Astrocyte of the spinal cord (primary cell): ENCODE measurements around the gene EEF1AKMT1.

ENCODE experiments used
- DNase-seq: peaks from one replicate; pipeline ENCODE4 v3.0.0; 2011; ENCODE audit warnings: low read depth, low spot score
- H3K4me3 ChIP-seq: 2 replicates; pipeline ENCODE4 v1.5.1; 2011; ENCODE audit warnings: low read depth, mild to moderate bottlenecking, low read length, moderate library complexity
- CTCF ChIP-seq: IDR thresholded peaks from 2 replicates; pipeline ENCODE4 v1.5.1; 2012; ENCODE audit warnings: low read depth, mild to moderate bottlenecking, low read length, inconsistent platforms
- in situ Hi-C: cut with HindIII; loops from 2 replicates; pipeline ENCODE4 v1.10.0; 2017; ENCODE audit warnings: low sequenced_read_pairs

The EEF1AKMT1 gene, protein sequence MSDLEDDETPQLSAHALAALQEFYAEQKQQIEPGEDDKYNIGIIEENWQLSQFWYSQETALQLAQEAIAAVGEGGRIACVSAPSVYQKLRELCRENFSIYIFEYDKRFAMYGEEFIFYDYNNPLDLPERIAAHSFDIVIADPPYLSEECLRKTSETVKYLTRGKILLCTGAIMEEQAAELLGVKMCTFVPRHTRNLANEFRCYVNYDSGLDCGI

GRCh38 chr13:20773194-20774080 lies at the start of gene EEF1AKMT1:
Gene EEF1AKMT1 (minus strand): TSS chr13:20773961. CDS start chr13:20757598, 16,363 bp downstream.
- no peak for TF ChIP-seq CTCF
- in situ Hi-C loops = no loop called here
- peak; percentile 92 for DNase-seq
- peak within 1 kb of the TSS; percentile 55 for H3K4me3 ChIP-seq

DNA sequence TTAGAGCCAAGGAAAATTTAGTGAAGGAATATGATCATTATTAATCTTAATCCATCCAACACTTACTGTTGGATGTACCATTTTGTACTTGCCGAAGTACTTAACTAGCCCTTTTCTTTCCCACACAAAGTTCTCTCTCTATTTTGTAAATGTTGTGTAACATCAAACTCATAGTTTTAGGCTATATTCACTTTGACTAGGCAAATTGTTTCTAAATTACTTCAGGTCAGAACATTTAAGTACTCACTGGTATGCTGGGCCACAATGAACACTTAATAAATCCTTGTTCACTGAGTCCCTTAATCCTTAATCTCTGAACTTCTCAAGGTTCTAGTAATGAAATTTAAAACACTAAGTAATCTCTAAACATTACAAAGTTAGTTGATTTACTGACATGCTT lies 49.3 kb upstream of the EEF1AKMT1 start:
- no peak overlapping the region for H3K4me3 ChIP-seq
- DNase-seq = no peak
- no peak for TF ChIP-seq CTCF
- in situ Hi-C loops = no loop called here

- no peak for TF ChIP-seq CTCF
- in situ Hi-C loops = no loop called here
- DNase-seq = no peak
- H3K4me3 ChIP-seq = no peak overlapping the region
These were observed 48.6 kb upstream of the EEF1AKMT1 start for GRCh38 chr13:20822406-20822805.

DNA sequence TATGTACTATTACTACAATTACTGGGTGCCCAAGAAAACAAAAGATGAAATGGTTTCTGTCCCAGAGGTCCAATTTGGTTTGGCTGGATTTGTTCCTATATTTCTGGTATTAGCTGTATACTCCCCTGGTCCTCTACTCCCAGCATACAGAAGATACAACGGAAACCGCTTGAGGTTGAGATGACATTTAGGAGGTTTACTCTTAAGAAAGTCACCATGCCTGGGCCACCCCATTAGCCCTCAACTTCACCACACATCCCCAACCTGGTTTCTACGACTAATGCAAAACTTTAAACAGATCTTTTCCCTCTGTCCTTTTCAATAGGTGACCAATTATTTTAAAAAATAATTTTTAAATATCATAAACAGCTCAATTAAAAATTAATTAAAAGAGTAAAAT lies 46.0 kb upstream of the EEF1AKMT1 start:
- in situ Hi-C loops = no loop called here
- H3K4me3 ChIP-seq = no peak overlapping the region
- no peak for TF ChIP-seq CTCF
- DNase-seq = no peak

DNA sequence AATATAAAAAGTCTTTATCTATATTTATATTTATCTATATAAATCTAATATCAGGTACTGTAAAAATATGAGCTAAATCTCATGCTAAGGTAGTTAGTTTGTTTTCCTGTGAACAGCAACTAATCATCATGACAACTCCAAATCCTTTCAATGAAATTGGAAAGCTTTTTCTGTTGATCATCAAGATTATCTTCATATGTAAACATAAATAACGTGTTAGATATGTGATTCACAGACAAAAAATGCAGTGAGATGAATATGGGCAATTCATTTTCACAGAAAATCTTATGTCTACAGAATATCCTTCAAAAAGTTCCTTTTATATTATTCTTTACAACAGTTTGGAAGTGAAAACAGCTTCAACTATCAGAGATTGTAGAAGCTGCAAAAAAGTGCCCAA lies 41.7 kb upstream of the EEF1AKMT1 start:
- in situ Hi-C loops = no loop called here
- no peak for DNase-seq
- no peak for TF ChIP-seq CTCF
- no peak overlapping the region for H3K4me3 ChIP-seq

DNA sequence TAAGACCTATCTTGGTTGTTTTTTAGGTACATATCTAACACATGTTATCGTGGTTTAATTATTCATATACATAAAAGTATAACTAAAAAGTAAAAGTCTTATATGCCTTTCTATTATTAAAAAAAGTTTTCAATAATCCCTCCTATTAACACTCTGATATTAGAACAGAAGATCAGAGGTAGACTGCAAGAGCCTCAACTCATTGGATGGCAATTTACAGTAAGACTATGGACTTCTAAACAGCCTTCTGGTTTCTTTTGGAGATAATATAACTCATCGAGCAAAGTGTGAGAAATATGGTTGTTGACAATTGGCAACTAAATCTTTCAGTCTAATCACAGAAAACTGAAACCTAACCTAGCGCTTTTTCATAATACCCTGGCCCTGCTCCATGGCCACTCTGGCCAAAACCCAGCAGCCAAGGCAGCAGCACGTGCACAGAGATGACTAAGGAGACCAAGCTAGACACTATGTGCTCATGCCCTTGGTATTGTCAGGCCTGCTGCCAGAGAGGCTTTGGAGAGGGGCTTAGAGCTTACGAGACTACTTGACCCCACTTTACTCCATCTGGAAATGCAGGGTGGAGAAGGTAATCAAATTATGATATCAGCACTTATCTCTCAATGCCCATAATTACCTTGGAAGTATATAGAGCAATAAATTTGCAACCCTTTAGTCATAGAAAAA lies 40.6 kb upstream of the EEF1AKMT1 start:
- DNase-seq = peak; percentile 95
- H3K4me3 ChIP-seq = no peak overlapping the region
- in situ Hi-C loops = no loop called here
- TF ChIP-seq CTCF = no peak
